SHP77 treated with DMSO at 0.1 percent for 48 hours (cell line): ENCODE measurements around the gene FAM3C.
A peak's percentile ranks its signal among the peaks of the same experiment; 100 is the strongest.

Source experiments
- DNase-seq: peaks from one replicate; lab custom pipeline; 2025; lab: John Stamatoyannopoulos, UW

Gene FAM3C

DNA sequence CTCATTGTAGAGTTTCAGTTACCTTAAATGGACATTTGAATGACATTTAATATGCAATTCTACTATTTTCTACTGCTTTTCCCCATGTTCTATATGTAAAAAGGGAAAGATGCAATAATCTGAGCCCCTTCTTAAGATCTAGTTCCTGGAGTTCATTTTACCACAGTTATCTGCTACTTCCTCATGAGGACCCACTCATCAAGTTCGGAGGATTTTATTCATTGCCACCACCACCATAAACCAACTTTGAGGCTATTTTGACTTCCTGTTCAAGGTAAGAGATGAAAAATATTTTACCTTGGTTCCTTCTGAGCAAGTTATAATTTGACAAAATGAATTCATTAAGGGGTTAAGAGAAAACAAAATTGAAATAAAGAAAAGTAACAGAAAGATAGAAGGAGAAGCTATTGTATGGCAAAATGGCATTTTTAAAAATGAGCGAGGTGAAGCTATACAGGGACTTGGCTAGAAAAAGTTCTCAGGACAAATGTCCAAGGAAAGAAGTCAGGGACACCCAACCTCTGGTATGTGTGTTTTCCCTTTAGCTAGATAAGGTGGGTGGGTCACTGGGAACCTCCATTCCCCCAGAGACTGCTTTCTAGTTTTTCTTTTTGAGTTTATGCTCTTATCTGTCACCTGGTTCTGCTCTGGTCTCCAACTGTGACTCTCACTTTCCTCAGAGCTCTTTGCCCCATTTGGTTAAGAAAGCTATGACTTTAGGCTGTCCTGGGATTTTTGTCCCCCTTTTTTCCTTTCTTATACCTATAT is 14.9 kb upstream of the FAM3C start:
- no peak for DNase-seq

DNA sequence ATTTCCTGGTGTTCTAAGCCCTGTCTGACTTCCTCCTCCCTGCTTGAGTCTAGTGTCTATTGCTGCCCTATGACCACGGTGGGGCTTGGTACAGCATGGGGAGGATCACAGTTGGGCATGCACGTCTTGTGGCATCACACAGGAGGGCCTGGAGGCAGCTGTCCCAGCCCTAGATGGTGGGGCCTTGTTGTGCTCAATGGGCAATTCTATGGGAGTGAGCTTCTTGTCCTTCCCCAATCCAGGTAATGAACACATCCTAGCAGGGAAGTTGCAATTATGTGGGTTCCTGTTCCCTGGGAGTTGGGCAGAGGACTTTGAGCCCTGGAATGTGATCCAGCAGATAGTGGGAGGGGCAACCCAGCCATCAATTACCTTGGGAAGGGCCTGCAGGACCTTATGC is 10.8 kb upstream of the FAM3C start:
- DNase-seq: no peak

DNA sequence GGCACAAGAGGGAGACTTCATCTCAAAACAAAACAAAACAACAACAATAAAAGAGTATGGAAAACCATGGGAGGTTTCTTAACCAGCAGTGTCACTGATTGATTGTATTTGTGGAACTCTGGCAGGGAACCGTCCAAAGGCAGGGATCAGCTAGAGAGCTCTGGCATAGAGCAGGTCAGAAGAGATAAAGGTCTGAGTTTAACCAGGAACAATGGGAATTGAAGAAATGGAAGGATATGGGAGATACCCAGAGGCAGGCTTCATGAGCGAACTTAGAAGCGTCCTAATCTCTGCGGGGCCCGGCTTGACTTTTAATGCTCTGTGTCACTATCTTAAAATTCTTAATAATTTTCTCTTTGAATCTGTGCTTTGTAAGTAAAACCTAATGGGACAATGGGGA is 10.4 kb upstream of the FAM3C start:
- DNase-seq: no peak

DNA sequence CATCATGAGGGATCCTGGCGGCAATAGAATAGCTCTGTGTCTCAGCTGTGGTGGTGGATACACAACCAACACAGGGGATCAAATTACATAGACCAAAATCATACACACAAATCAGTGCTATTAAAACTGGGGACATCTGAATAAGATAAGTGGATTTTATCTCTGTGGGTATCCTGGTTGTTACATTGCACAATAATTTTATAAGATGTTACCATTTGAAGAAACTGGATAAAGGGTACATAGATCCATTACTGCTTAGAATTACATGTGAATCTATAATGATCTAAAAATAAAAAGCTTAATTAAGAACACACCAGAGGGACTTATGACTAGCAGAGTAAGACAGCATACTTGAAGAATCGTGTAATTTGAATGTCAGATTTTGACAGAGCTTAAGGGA is 8.2 kb upstream of the FAM3C start:
- no peak for DNase-seq

DNA sequence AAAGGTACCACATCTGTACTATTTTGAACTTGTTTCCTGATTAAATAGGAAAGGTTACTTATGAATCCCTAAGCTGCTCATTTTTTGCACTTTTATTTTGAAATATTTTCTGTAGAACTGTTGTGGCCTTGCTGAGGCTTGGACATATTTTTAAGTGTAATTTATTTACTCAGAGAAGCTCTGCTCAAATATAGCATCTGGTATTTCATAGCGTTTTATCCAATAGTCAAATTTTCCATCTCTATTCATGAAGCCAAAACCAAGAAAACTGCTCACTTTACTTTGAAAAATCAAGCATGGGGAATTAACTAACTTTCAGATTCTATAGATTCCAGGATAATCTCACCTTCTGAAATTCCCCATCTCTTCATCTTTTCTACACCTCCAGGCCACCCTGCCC is 6.6 kb upstream of the FAM3C start:
- no peak for DNase-seq

DNA sequence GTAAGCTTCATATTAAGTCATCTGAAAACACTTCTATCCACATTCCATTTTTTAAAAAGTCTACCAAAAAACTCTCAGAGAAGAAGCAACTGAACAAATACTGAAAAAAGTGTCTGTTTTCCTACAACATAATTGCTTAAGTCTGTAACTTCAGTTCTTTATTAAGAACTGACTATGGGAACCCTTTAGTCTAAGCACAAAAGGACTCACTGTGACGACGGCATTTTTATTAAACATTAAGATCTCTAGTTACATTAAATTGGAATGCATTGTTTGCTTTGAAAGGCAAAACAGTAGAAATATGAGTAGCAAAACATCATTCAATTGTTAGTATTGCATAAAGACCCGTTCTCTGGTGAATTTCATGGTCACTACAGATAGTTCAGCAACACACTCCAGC is 5.8 kb upstream of the FAM3C start:
- DNase-seq: no peak

DNA sequence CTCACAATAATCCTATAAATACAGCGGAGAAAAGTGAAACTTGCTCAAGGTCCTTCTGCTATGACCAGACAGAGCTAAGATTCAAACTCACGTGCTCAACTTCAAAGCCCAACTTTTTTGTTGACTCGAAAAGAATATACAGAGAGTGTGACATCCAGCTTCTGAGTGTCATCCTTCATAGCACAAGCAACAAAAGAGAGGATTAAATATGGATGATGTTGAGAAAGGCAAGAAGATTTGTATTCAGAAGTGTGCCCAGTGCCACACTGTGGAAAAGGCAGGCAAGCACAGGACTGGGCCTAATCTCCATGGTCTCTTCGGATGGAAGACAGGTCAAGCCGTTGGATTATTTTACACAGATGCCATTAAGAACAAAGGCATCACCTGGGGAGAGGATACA is 2.1 kb upstream of the FAM3C start:
- DNase-seq: no peak

DNA sequence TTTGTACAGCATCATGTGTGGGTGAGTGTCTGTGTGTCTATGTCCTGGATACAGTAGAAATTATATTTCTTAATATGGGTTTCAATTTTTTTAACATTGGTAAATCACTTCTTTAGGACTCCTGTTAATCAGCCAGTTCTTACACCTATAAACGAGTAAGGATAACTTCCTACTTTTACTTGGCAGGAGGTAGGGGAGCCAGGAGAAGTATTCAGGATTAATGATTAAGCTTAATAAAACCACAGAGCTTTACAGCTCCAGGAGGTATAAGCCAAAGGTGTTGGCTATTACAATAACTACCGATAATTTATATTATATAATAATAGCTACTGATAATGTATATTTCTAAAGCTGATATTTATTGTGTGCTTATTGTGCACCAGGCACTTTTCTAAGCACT is 1.7 kb upstream of the FAM3C start:
- no peak for DNase-seq

DNA sequence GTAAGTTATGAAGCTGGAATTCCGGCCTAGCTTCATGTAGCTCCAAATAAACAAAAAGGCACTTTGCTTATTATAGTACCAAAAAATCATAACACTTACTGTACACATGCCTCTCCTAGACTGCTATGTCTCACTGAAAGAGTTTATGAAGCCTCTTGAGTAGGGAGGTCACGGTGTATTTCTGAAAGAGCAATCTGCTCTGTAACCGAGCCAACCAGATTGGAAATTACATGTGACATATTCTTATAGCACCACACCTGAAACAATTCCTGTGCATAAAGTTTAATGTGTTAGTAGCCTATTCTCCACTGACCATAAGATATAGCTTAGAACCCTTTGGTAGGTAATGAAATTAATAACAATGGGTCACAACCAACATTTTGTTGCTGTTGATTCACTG is 1.3 kb upstream of the FAM3C start:
- DNase-seq: no peak

DNA sequence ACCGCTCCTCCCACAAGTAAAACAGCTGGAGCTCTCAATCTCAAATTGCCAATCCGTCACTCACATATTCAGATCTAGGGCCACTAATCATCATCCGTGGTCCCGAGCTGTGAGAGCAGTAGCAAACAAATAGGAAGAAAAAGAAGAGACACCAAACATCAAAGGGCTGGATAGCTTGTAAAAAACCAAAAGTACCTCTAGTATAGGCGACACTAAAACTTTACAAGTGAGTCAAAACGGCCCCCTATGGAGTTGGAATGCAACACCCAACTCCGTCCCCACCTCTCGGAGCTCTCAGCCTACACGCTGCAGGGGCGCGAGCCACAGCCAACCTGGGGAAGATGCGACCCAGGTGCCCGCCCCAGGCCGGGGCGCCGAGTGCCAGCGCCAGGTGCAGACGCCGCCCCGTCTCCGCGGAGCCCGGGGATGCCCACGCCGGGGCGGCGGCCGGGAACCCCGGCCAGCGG is 581 bp downstream of the FAM3C start:
- DNase-seq: peak; percentile 21

DNA sequence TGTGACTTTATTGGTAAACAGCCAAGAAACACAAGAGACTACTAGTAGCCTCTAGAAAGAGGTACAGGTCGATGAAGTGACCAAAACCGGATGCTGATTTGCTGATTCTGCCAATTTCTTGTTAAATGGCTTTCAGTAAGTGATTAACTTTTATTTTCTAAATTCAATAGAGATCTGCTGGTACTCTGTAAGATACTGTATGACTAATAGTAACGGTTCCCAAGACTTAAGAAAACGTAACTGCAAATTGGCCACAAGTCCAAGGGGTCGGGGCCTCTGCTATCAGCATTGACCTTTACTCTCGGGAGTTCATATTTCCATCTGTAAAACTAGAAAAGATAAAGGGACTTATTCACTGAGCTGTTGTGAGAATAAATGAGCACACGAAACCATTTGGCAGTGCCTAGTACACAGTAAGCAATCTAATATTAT is 1.4 kb downstream of the FAM3C start:
- DNase-seq: no peak

DNA sequence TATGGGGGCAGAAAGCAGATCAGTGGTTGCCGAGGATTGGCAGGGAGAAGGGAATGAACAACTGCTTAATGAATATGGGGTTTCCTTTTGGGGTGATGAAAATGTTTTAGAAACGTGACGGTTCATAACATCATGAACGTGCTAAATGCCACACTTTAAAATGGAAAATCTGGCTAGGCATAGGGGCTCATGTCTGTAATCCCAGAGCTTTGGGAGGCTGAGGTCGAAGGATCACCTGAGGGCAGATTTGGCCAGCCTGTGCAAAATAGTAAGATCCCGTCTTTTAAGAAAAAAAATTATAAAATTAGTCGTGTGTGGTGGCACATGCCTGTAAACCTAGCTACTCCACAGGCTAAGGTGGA is 3.1 kb downstream of the FAM3C start:
- DNase-seq: no peak

DNA sequence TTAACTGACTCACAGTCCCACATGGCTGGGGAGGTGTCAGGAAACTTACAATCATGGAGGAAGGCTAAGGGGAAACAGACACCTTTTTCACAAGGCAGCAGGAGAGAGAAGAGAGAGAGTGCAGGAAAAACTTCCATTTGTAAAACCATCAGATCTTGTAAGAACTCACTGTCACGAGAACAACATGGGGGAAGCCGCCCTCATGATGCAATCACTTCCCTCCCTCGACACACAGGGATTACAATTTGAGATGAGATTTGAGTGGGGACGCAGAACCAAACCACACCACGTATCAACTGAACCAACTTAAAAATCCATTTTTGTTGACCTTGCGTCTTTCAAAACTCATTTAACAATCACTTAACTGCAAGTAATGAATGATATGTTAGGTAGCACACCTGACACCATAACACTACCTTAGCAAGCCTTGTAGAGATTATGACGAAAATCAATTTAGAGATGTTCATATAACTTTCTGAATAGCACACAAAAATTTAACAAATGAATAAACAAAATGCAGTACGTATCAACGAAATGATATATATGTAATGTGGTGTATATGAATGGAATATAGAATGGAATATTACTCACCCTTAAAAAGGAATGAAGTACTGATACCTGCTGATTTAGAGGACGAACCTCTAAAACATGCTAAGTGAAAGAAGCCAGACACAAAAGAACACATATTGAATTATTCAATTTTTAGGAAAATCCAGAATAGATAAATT is 3.7 kb downstream of the FAM3C start:
- DNase-seq: no peak

DNA sequence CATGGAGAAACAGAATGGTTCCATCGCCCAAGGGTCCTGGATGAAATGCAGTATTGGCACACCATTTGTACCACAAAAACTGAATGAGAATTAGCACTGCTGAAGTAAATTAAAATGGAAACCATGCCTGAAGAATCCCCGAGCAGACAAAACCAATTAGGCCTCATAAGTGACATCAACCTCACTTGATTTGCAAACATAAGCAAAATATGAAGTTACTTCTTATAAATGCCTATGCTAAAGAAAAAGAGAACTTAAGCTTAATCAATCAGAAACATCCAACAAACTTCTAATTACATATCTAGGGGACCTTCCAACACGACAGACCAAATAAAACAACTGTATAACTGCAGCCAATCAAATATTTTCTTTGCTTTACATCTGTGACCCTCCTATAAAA is 4.4 kb downstream of the FAM3C start:
- no peak for DNase-seq

DNA sequence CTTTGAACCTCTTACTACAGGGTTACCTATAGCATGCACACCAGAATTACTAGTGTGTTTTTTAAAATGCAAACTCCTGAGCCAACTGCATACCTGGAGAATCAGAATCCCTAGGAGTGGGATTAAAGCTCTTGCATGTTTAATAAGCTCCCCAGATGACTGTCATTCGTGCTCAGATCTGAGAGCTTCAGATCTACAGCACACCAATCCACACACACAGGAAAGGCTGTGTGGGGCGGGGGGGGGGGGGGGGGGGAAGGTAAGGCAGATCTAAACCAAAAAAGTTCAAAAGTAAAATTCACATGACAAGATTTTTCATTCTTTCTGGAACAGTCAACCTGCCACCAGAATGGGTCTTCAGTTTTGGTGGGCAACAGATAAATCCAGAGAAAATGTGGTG is 5.5 kb downstream of the FAM3C start:
- DNase-seq: no peak

DNA sequence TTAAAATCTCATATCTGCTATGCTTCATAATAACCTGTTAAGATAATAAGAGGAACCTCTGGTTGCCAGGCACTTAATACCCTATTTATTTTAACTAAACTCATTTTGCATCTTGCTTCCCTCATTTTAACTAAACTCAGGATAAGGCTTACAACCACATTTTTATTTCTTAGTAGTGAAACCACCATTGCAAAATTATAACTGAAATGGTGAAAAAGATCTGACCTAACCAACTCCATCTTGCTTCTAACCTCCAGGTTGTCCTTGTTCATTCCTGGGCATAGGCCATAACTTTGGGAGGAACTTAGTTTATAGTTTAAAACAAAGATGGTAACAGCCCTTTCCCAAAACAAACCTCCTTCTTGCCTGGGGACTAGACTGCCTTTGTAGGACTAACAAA is 6.0 kb downstream of the FAM3C start:
- DNase-seq: no peak

DNA sequence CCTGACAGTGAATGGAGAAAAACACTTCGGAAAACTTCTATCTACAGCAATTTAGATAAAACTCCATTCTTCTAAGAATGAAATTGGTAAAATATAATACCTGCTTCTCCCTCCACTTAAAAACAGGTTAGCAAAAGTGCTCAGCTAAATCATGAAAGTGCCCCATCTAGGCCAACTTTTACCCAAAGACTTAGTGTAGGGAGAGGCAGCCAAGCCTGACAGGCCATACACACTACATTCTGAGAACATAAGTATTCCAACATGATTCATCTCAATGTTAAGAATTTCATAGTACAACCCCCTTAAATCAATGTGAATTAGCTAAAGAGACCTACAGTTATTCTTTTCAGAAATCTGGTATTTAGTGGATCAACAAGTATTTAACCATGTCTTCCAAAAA is 7.2 kb downstream of the FAM3C start:
- no peak for DNase-seq

DNA sequence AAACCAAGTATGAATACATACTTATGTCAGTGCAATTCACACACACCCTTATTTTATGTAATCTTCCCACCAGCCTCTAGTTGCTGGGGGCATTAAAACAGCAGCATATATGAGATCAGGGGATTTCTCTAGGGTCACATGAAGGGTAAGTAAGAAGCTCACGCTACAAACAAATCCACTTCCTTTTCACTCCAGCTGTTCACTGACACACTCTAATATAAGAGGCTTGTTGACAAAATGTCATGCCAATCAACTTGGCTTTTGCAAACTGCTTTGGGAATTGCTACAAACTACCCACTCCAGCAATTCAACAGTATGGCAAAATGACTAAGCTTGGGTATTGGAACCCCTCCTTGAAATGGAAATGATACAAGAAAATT is 10.3 kb downstream of the FAM3C start:
- DNase-seq: no peak

DNA sequence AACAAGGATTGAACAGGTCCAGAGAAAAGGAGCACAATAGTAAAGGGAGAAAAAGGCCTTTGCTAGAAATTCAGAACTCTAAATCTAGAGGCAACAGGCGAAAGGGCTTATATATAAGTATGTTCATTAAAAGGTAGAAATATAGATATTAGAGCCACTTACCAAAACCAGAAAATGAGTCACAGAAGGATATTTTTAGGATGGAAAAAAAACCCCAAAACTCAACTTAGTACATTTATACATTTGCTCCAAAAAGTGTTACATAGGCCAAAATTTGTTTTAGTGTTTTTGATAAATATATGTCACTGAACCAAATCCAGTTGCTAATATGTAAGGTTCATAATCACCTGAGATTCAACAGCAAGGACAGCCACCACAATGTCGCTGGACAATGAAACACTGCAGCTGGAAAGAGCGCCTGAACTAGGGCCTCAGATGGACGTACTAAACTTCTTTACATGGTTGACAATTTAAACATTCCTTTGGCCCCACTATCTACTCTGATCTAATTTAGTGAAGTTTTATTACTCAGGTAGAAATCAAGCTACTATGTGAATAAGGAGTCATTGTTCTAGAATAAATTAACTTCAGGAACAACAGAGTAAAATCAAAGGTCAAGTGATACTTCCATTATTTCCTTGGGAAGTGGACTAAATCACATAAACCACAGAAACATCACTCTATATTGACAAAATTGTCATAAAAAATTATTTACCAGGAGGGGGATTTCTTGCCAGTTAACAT is 10.9 kb downstream of the FAM3C start:
- DNase-seq: no peak

DNA sequence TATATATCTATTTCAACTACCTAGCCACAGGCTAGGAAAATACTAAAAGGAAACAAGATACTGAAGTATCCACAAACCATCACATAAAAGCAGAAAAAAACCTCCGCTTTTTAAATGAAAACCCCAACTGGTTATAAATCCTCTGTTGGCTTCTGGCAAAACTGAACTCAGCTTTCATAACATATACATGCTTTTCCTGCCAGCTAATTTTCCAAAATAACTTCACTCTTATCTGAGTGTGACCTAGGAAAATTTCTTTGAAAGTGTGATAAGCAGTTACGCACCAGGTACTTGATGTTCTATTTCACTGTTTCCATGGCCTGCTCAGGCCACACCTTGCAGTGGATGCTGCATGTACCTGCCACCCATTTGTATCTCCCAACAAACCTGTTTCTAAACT is 11.8 kb downstream of the FAM3C start:
- no peak for DNase-seq

DNA sequence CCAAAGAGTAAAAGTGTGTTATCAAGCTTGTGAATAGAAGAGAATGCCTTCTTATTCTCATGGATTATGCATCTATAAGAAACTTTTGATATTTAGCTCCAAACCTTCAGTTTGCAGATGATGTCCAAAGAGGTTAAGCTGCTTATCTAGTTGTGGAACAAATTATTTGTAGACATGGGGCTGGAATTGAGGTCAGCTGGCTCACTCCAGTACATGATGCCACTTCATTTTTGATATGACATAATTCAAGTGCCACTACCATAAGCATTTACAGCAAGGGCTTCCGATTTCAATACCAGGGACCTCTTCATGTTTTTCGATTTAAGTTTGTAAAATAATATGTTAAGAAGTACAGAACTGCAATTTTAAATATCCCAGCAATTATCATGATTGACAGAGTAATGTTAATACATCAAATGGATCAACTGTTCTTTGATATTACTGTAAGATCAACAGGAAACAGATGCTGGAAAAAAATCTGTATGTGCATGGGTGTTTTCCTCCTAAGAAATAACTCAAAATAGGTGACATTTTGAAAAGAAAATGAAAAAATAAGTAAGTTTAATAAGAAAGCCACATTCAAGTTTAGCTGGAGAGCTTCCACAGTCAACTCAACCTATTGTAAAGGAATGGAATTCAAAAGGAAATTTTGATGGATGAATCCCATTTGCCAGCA is 12.7 kb downstream of the FAM3C start:
- no peak for DNase-seq

DNA sequence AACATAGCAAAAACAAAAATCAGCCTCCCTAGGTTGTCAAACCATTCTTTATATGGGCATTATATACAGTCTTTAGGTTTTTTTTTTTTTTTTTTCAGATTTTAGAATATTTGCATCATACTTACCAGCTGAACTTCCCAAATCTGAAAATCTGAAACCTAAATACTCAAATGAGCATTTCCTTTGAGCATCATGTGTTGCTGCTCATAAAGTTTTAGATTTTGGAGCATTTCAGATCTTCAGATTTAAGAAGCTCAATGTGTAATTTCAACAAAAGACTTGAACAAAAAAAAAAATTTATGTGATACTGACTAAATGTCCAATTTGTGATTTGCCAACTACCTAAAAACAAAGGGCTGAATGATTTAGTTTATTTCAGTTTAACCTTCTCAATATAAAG is 13.6 kb downstream of the FAM3C start:
- DNase-seq: no peak

DNA sequence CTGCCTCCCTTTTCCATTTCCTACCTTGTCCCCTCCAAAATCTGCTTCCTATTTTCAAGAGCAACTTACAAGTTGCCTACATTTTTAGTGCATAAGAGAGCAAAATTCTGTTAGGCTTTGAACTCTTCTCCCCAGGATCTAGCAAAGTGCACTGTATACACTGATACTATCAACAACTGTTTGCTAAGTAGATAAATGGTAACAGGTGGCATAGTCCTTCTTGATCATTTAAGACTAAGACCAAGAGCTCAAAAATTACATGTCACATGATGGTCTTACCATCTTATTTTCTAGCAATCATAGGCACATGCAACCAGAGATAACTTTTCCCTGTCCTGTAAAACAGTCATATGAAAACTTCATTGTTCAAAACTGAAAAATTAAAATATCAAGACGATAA is 16.2 kb downstream of the FAM3C start:
- DNase-seq: no peak
